Tibial nerve (tissue), 4 donors: Measurements from ENCODE around the gene CST9L. TPM values are rescaled to one million over a fixed set of nuclear protein-coding genes. Genes with fewer than 3 reads are reported as not detected.

Experiments
- DNase-seq, 2 donors: peaks; one replicate each; pipeline ENCODE4 v3.0.0-alpha.2; 2019; ENCODE audit warnings: low spot score in 2 of 2
- H3K27ac ChIP-seq, 4 donors: fragments of 200-600 bp; sonication (generic) in 3 of 4; one replicate each; pipeline ENCODE4 v1.5.1; 2017 to 2019; ENCODE audit warnings: mild to moderate bottlenecking in 1 of 4
- H3K27me3 ChIP-seq, 2 donors: fragments of 200-600 bp; sonication (generic) in 1 of 2; one replicate each; pipeline versions ENCODE4 v1.5.1 to v1.6.0; 2017 to 2019
- H3K36me3 ChIP-seq, 3 donors: fragments of 200-600 bp; sonication (generic); one replicate each; pipeline ENCODE4 v1.5.1; 2018 to 2019
- H3K4me1 ChIP-seq, 4 donors: fragments of 200-600 bp; sonication (generic) in 3 of 4; one replicate each; pipeline ENCODE4 v1.5.1; 2017 to 2019
- H3K4me3 ChIP-seq, 4 donors: fragments of 200-600 bp; sonication (generic) in 3 of 4; one replicate each; pipeline ENCODE4 v1.5.1; 2017 to 2019; ENCODE audit warnings: mild to moderate bottlenecking in 1 of 4, moderate library complexity in 1 of 4
- H3K9me3 ChIP-seq, 4 donors: fragments of 200-600 bp; sonication (generic) in 3 of 4; one replicate each; pipeline ENCODE4 v1.5.1; 2017 to 2019
- CTCF ChIP-seq, 5 experiments: fragments of 200-600 bp in 3 of 5; fragments of 450-650 bp in 2 of 5; sonication (generic) in 3 of 5; IDR thresholded peaks; one replicate each; pipeline ENCODE4 v1.5.1; 2016 to 2019; ENCODE audit warnings: antibody characterized with exemption in 5 of 5, mild to moderate bottlenecking in 3 of 5, moderate library complexity in 2 of 5
- EP300 ChIP-seq, 2 donors: sonication (generic); formaldehyde crosslinking; IDR thresholded peaks; one replicate each; pipeline ENCODE4 v1.6.1; 2017; ENCODE audit warnings: antibody characterized with exemption in 2 of 2, mild to moderate bottlenecking in 1 of 2
- POLR2A ChIP-seq, 2 donors: fragments of 450-650 bp; IDR thresholded peaks; one replicate each; pipeline ENCODE4 v1.6.1; 2017; ENCODE audit warnings: antibody characterized with exemption in 2 of 2, mild to moderate bottlenecking in 2 of 2, moderate library complexity in 2 of 2
- WGBS, 2 donors: methylation state at CpG; one replicate each; pipeline ENCODE4 v1.1.5; 2018; 5-methylcytosine and 5-hydroxymethylcytosine counted together
- total RNA-seq, 4 donors: library from RNA; depleted of rRNA; stranded (reverse); fragments of >200 nt; gene quantifications; one replicate each; pipeline ENCODE4 v1.1.0, GENCODE V29; 2016

CST9L gene
- not detected for total RNA-seq

- Histone ChIP-seq H3K27me3 (no peaks in the 10 kb centered on the region), H3K27ac (no peak within 1 kb of the TSS), H3K9me3 (peaks cover 0 to under 1% (median 0%) of the 10 kb centered on the region in 4 donors), H3K36me3 (no peaks in the 10 kb centered on the region), H3K4me1 (no peaks in the 10 kb centered on the region), H3K4me3 (no peak within 1 kb of the TSS)
- DNase-seq, result no peak
- no peak for TF ChIP-seq EP300 (IDR thresholded peaks at IDR 0.05)
- TF ChIP-seq POLR2A (IDR thresholded peaks at IDR 0.05), result no peak
- TF ChIP-seq CTCF (IDR thresholded peaks at IDR 0.05), result no peak
- WGBS, 2 donors, result 63 to 70% methylated on average over 11 of the region's 11 CpGs
Observed at GRCh38 chr20:23568320-23568970, at the start of gene CST9L. CST9L (minus strand) TSS chr20:23568484; CDS start chr20:23568450, 34 bp downstream.

GRCh38 chr20:23614163-23614562 is 45.9 kb upstream of the CST9L start:
- Histone ChIP-seq H3K9me3 (no peaks in the 10 kb centered on the region), H3K27ac (peak overlapping the region; percentile 31 to 84 (median 59)), H3K4me3 (no peak overlapping the region), H3K27me3 (no peaks in the 10 kb centered on the region), H3K4me1 (peaks cover 0 to 33% (median 19%) of the 10 kb centered on the region in 4 donors), H3K36me3 (no peaks in the 10 kb centered on the region)
- WGBS, 2 donors, result 71 to 82% methylated on average over 5 of the region's 5 CpGs
- DNase-seq, result no peak
- TF ChIP-seq POLR2A (IDR thresholded peaks at IDR 0.05) (no peak), CTCF (IDR thresholded peaks at IDR 0.05) (no peak), EP300 (IDR thresholded peaks at IDR 0.05) (no peak)

GRCh38 chr20:23613676-23614075 is 45.4 kb upstream of the CST9L start:
- TF ChIP-seq POLR2A (IDR thresholded peaks at IDR 0.05) (no peak), EP300 (IDR thresholded peaks at IDR 0.05) (peak in 1 of 2 donors; percentile 56), CTCF (IDR thresholded peaks at IDR 0.05) (no peak)
- H3K27me3 ChIP-seq, result no peaks in the 10 kb centered on the region
- DNase-seq, result peak; percentile 31 to 41
- no peaks in the 10 kb centered on the region for H3K36me3 ChIP-seq
- H3K9me3 ChIP-seq, result no peaks in the 10 kb centered on the region
- H3K4me1 ChIP-seq, result peaks cover 0 to 33% (median 19%) of the 10 kb centered on the region in 4 donors
- no peak overlapping the region for H3K4me3 ChIP-seq
- H3K27ac ChIP-seq, result peak overlapping the region; percentile 31 to 84 (median 59)

GRCh38 chr20:23612396-23612795 is 44.1 kb upstream of the CST9L start:
- peak in 1 of 2 donors; percentile 59 for TF ChIP-seq EP300 (IDR thresholded peaks at IDR 0.05)
- no peak for TF ChIP-seq CTCF (IDR thresholded peaks at IDR 0.05)
- WGBS, 2 donors, result 12 to 29% methylated on average over 2 of the region's 2 CpGs
- H3K4me3 ChIP-seq, result no peak overlapping the region
- no peak for DNase-seq
- peaks cover 0 to 33% (median 19%) of the 10 kb centered on the region in 4 donors for H3K4me1 ChIP-seq
- H3K36me3 ChIP-seq, result no peaks in the 10 kb centered on the region
- no peaks in the 10 kb centered on the region for H3K9me3 ChIP-seq
- H3K27me3 ChIP-seq, result no peaks in the 10 kb centered on the region
- peak overlapping the region in 2 of 4 donors; percentile 82 to 84 for H3K27ac ChIP-seq

- Histone ChIP-seq H3K27me3 (no peaks in the 10 kb centered on the region), H3K36me3 (no peaks in the 10 kb centered on the region), H3K4me3 (no peak overlapping the region), H3K9me3 (no peaks in the 10 kb centered on the region), H3K27ac (no peak overlapping the region), H3K4me1 (peaks cover 0 to 42% (median 20%) of the 10 kb centered on the region in 4 donors)
- 85 to 89% methylated on average over 5 of the region's 5 CpGs for WGBS, 2 donors
- DNase-seq, result no peak
- TF ChIP-seq POLR2A (IDR thresholded peaks at IDR 0.05), result no peak
- TF ChIP-seq EP300 (IDR thresholded peaks at IDR 0.05), result no peak
- no peak for TF ChIP-seq CTCF (IDR thresholded peaks at IDR 0.05)
Observed at GRCh38 chr20:23609486-23610109, 41.3 kb upstream of the CST9L start.
